ENCODE results near the gene RPP21.

Gene RPP21

DNA sequence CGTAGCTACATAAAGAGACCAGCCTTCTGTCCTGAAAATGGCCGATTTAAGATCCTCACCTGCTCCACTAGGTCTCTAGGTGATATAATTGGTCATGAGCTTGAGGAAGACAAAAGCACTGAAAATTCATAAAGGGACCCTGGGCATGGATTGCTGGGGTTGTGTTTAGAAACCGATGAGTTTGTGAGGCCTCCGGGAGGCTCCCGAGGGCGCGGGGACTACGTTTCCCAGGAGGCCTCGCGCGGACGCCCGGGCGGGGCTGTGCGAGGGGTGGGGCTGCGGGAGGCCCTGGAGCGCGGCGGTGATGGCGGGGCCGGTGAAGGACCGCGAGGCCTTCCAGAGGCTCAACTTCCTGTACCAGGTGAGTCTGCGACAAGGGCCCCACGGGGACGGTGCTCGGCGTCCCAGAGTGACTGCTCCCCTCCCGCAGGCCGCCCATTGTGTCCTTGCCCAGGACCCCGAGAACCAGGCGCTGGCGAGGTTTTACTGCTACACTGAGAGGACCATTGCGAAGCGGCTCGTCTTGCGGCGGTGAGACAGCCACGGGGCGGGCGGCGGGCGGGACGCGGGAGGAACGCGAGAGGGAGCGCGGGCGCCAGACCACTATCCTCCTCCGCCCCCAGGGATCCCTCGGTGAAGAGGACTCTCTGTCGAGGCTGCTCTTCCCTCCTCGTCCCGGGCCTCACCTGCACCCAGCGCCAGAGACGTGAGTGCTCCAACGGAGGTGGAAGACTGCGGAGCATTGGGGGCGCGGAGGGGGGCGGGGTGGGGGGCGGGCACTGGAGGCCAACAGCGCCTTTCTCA, at the start of gene RPP21:
TSS of gene RPP21 (plus strand) at position 289 of the 804 bp plus-strand sequence. CDS start at position 305, 16 bp downstream.
- peak; percentile 52 for DNase-seq (ENCODE audit: low read depth)

DNA sequence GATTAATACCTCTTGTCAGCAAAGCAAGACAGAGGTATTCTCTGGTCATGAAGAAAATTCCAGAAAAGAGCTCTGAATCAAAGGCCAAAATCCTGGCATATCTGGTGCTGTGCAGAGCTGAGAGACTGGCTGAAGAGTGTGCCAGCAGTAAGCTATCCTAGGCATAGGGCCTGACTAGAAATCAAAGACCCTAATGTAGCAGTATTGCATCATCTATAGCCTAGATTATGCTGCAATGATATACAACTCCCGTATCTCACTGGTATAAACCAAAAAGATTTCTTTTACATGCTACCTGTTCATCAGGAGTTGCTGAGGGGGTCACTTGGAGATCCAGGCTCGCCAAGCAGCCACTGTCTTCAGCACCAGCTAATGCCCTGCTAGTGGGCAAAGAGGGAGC, 49.1 kb upstream of the RPP21 start:
- DNase-seq (ENCODE audit: low read depth) = no peak

DNA sequence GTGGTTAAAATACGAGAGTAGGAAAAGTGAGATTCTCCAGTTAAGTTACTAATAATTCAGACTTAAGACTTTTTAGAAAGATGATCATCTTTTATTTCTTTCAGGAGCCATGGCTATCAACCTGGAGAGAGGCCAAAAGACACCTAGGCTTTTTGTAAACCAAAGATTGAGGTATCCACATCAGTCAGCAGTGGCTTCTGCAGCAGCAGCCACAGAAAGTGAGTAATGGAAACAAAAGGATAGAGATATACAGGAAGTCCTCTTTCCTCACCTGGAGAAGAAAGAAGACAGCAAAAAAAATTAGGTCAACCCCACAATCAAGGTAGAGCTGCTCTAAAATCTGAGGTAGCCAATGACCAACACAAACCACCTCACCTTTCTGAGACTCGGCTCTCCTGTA, 41.0 kb upstream of the RPP21 start:
- DNase-seq (ENCODE audit: low read depth) = no peak

DNA sequence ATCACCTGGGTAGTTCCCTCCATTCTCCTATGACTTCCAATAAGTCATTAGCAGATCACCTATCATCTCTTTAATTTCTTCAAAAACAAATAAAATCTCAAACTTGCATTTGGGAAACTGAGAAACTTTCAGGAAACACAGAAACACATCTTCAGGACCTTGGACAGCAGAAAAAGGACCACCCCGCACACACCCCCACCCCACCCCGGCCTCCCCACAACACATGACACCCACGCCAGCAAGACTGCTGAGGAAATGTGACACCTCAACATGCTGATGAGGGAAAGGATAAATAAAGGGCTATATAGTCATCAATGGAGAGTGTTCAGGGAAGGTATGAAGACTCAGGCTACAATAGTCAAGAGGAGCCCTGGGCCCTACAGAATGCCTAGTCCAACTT, 33.9 kb upstream of the RPP21 start:
- DNase-seq (ENCODE audit: low read depth) = no peak

DNA sequence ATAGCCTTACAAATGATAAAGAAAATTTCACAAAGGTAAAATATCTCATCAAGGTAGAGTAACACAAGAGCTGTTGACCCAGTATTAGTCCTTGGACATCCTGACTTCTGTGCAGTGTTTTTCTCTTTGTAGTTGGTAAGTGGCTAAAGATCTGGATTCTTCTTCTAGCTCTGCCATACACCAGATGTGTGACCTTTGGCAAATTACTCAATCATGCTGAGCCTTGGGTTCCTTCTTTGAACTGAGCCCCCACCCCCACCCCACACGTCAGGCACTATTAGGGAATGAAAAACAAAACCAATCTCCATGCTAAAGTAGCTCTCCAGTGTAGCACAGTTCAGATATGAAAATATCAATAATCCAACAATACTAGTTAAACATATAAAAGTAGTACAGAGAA, 33.3 kb upstream of the RPP21 start:
- no peak for DNase-seq (ENCODE audit: low read depth)

DNA sequence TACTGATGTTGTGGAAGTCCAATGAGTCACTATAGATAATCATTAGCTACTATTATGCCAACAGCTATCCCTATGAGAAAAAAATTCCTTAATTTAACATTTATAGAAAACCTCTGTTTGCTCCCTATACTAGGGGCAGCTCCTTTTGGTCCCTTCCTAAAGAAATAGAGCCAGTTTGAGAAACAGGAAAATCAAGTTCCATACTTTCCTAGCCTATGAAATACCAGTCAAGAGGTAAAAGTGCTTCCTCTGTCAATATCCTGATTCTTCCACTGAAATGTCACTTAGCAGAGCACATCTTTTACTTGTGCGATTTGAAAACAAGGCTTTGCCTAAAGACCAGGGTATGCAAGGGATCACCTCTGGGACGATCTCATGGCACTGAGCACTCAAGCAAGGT, 32.7 kb upstream of the RPP21 start:
- no peak for DNase-seq (ENCODE audit: low read depth)

DNA sequence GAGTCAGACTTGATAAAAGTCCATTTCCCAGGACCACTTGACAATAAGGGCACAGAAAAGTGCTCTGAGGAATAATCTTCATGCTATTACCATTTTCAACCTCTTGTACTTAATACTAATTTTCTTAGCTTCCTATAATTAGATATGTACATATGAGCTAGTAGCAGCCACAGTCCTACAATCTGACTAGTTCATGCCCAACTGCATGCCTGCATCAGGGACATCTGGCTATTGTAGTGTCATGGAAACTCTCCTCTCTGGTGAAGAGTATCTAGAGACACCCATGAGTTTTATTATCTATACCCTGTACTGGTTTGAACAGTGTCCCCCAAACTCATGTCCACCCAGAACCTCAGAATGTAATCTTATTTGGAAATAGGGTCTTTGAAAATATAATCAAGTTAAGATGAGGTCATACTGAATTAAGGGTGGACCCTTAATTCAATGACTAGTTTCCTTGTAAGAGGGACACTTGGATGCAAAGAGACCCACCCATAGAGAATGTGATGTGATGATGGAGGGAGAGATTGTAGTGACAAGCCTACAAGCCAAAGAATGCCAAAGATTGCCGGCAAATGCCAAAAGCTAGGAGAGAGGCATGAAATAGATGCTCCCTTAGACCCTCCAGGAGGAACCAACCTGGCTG, 32.2 kb upstream of the RPP21 start:
- DNase-seq (ENCODE audit: low read depth) = no peak

DNA sequence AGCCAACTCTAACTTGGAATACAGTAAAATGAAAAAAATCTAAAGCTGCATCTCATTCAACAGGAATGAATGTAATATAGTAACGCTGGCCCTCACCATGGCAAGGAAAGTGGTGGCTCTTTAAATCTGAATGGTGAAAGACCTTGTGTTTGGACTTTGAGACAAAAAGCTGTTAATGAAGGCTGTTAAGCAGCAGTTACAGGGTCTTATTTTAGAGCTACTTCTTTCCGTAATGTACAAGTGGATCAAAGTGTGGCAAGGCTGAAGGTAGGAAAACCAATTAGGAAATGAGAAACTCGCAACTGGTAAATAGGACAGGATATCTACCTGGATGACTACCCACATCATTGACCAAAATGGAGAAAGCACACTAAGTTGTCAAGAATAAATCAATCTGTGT, 29.8 kb upstream of the RPP21 start:
- DNase-seq (ENCODE audit: low read depth) = no peak

DNA sequence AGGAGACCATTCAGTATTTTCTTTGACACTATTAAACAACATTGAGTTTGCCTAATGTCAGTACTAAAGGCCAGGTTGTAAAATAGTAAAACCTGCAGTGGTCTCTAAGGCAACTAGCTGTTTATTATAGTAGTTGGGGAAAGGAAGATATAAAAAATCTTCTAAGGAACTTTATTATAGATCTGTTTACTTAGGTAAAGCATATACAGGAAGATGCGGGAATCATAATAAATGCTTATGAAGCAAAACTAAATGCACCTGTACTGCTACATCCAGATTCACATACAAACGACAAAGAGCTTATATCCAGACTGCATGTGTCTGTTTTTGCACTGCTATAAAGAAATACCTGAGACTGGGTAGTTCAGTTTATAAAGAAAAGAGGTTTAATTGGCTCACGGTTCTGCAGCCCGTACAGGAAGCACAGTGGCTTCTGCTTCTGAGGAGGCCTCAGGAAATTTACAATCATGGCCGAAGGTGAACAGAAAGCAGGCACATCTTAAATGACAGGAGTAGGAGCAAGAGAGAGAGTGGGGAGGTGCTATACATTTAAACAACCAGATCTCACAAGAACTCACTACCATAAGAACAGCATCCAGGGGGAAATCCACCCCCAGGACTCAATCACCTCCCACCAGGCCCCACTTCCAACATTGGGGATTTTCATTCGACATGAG, 26.9 kb upstream of the RPP21 start:
- DNase-seq (ENCODE audit: low read depth) = no peak

DNA sequence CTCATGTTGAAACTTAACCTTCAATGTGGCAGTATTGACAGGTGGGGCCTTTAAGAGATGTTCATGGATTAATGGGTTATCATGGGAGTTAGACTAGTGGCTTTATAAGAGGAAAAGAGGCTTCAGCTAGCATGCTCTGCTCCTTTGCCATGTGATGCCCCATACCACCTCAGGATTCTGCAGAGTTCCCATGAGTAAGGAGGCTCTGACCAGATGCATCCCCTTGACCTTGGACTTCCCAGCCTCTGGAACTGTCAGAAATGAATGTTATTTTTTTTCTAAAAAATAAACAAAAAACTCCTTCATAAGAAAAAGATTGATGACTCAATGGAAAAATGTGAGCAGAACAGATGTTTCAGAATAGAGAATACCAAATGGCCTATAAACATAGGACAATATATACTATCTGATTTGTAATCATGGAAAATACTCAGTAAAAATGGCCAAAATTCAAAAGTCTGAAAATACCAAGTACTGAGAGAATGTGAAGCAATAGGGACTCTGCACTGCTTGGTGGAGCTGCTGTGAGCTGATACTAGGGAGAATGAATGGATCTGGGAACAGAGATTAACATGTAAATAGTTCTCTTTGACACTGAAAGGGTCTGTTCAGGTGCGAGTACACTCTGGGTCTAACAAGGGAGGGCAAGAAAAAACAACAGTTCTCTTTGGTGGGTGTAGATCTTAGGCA, 25.7 kb upstream of the RPP21 start:
- DNase-seq (ENCODE audit: low read depth) = no peak

DNA sequence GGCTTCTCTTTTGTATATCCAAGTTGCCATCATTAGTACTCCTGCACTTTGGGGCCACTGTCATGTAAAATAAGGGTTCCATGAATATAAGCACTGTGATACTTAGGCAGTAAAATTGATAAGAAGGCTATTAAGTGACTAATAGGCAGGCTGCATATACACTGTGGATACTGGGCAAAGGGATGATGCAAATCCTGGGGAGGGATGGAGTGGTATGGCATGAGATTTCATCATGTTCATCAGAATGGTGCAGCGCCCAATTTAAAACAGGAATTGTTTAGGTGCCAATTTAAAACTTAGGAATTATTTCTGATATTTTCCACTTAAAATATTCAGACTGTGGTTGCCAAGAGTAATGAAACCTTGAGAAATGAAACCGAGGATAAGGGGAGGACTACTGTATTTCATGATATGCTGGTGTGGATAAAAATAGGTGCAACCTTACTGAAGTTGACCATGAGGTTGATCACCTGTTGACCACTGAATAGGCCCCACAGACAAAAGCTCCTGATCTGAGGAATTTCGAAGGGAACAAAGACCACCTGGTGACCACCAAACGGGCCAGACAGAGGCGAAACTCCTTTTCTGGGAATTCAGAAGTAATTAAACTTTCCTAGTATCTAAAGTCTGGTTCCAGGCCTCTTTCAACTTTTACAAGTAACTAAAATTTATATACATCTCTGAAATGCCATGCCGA, 23.1 kb upstream of the RPP21 start:
- DNase-seq (ENCODE audit: low read depth) = no peak

DNA sequence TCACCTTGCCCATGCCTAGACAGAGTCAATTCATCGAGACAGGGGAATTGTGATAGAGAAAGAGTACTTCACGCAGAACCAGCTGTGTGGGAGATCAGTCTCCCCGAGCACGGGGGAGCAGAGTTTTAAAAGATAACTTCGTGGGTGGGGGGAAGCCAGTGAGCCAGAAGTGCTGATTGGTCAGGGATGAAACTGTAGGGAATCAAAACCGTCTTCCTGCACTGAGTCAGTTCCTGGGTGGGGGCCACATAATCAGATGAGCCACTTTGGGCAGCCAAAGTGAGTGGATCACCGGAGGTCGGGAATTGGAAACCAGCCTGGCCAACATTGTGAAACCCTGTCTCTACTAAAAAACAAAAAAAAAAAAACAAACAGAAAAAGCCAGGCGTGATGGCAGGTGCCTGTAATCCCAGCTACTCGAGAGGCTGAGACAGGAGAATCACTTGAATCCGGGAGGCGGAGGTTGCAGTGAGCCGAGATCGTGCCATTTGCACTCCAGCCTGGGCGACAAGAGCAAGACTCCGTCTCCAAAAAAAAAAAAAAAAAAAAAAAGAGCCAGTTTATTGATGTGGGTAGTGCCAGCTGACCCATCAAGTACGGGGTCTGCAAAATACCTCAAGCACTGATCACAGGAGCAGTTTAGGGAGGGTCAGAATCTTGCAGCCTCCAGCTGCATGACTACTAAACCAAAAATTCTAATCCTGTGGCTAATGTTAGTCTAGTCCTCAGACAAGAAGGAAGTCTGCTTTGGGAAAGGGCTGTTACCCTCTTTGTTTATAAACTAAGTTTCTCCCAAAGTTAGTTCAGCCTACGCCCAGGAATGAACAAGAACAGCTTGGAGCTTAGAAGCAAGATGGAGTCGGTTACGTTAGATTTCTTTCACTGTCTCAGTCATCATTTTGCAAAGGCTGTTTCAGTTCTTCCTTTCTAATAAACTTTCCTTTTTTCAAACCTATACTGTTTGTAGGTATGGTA, 22.1 kb upstream of the RPP21 start:
- DNase-seq (ENCODE audit: low read depth) = peak; percentile 20

DNA sequence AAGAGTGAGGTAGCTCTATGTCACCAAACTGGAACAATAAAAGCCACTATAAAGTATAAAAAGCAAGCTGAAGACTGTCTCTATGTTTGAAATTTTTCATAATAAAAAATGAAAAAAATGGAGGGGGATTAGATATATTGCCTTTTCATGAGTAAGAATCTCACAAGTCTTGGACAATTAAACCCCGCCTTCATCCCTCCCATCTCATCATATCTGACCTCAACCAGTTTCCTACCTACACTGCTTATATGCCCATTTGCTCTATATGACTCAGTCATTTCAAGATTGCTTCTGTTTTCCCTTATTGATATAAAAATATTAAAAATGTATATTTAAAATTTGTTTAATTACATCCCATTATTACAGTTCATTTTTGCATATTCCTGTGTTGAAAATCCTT, 21.1 kb upstream of the RPP21 start:
- no peak for DNase-seq (ENCODE audit: low read depth)

DNA sequence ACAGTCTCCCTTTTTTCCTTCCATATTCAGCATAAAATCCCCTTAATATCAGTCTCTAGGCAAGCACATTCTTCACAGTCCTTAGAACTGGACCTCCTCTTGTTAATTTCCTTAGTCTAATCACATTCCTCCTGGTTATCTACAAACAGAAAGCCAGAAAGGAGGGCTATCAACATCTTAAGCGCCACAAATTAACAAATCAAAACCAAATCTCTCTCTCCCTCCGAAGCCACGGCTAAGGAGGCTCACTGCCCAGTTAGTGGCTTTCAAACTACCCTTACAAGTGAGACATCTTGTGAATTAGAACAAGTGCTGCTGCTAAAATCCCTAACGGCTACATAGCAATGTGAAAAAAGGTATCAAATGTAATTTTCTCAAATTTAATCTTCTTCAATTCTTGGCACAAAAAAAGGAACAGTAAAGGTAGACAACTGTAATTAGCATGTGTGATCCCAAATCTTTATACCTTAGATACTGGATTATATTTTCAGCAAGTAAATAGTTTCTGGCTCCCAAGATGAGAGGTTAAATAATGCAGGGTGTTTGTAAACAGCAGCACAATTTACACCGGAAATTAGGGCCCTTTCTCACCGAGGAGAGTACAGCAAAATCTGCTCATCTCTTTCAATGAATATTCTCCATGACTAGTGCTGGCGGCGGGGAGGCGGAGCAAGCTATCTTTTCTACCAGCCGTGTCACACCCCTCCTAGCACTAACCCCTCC, 19.6 kb upstream of the RPP21 start:
- DNase-seq (ENCODE audit: low read depth) = peak; percentile 11

DNA sequence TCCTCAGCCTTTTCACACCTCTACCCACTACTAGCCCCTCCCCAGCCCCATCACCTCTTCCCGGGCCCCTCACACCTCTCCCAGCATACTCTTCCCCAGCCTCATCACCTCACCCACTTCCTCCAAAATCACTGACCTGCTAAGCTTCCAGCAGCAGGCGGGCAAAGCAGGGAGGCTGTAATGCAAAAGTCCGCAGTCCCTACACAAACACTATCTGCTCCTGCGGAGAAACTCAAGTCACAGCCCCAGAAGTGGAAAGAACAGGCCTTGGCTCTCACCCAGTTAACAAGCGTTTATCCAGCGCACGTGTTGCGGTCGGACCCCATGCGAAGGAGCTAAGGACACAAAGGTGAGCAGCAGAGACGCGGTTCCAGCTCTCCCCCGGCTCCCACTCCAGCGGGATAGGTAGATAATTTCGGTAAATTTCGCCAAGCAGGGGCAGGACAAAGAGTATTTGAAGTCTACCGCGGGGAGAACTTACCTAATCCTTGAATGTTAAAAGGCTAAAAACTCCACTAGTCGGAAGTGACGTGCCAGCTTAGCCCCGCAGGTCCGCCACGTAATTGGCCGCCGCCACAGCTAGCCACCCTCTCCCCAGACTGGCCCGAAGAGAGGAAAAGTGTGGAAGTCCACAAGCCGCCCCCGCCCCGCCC, 19.0 kb upstream of the RPP21 start:
- peak; percentile 9 for DNase-seq (ENCODE audit: low read depth)

DNA sequence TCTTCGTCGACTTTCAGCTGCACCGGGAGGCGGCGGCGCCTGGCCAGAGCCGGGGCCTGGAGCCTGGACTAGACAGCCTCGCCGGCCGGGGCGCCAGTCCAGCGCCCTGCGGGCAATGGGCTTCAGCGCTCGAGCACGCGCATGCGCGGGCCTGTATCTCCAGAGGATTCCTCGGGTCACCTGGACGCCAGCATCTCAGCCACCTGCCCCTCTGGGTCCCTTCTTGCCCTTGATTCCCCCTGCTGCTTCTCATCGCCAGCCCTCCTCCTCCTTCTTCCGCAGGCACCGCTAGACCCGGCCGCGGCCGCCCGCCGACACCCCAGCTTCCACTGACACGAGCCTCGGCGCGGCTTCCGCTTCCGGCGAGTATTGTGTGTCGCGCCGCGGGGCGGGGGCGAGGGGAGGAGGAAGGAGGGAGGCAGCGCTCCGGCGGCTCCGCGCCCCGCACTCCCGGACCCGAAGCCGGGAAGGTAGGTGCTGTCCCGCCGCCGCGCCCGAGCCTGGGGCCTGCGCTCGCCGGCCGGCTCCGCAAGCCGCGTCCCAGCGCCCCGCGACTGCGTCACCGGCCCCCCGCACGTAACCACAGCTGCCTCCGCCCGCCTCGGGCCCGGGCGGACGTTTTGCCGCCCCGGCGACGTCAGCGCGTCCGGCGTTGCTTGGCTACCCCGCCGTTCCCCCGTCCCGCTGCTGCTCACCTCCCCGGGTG, 18.3 kb upstream of the RPP21 start, which contains the start of gene TRIM39:
TSS of gene TRIM39 (plus strand) at position 402 of the 706 bp plus-strand sequence. CDS start 2,391 bp downstream, outside the sequence.
- DNase-seq (ENCODE audit: low read depth) = peak; percentile 53

DNA sequence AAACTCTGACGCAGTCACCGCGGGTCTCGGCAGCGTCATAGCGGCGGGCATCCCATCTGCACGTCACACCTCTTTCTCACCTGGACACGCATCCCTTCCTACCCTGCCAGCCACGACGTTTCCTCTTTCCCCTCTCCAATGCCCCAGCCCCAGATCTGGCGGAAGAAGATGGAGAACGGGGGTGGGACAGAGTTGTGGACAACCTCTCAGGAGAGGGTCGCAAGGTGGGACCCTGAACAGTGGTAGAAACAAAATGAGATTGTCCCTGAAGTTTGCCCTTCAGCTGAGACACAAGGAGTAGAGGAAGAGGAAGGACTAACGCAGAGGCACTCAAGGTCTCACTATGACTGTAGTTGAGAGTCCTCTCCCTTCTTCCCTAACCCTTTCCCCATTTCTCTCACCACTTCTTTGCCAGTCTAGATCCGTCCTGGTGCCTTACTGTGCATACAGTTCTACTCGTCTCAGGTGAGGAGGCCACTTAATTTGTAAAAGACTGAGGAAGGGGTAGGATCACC, 17.7 kb upstream of the RPP21 start:
- no peak for DNase-seq (ENCODE audit: low read depth)

DNA sequence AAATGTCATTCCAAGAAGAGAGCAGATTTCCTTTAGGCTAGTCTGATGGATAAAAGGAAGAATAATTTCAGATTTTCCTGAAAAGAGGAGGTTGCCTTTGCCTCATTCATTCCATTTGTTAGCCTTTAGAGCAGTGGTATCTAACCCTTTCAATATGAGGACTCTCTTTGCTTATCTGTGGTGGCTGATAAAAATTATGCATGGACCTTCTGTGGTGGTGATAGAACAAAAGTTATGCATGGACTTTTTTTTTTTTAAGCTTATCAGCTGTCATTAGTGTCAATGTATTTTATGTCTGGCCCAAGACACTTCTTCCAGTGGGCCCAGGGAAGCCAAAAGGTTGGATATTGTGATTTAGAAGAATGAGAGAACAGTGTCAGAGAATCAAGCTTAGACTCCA, 16.6 kb upstream of the RPP21 start:
- DNase-seq (ENCODE audit: low read depth) = no peak

Data from GM04504 (cell line).